PFSK-1 (cell line): ENCODE results near the gene SAP30L.

Source experiments
- FOXP2 ChIP-seq: optimal IDR thresholded peaks from 2 replicates; pipeline ENCODE3; 2011; ENCODE audit warnings: borderline replicate concordance, control low read depth, inconsistent platforms; ENCODE audit not compliant: insufficient read depth; ENCODE audit errors: extremely low read length, extremely low read depth
- POLR2AphosphoS5 ChIP-seq: IDR thresholded peaks from 2 replicates; pipeline ENCODE4 v1.6.1; 2012; ENCODE audit warnings: low read depth, mild to moderate bottlenecking, control low read depth, low read length, moderate library complexity
- REST ChIP-seq, 2 experiments: IDR thresholded peaks; 2 replicates each; pipeline versions ENCODE4 v1.6.1 to v1.8.0; 2011 to 2012; ENCODE audit warnings: low read depth in 2 of 2, low read length in 2 of 2, control low read depth in 1 of 2, inconsistent platforms in 1 of 2, mild to moderate bottlenecking in 1 of 2, moderate library complexity in 1 of 2; ENCODE audit not compliant: insufficient read depth in 1 of 2
- SIN3A ChIP-seq: IDR thresholded peaks from 2 replicates; pipeline ENCODE4 v1.6.1; 2012; ENCODE audit warnings: mild to moderate bottlenecking, low read length, moderate library complexity, borderline replicate concordance; ENCODE audit not compliant: insufficient read depth
- TAF1 ChIP-seq: IDR thresholded peaks from 2 replicates; pipeline ENCODE4 v1.6.1; 2012; ENCODE audit warnings: low read length, control low read depth, borderline replicate concordance; ENCODE audit not compliant: insufficient read depth

SAP30L gene

DNA sequence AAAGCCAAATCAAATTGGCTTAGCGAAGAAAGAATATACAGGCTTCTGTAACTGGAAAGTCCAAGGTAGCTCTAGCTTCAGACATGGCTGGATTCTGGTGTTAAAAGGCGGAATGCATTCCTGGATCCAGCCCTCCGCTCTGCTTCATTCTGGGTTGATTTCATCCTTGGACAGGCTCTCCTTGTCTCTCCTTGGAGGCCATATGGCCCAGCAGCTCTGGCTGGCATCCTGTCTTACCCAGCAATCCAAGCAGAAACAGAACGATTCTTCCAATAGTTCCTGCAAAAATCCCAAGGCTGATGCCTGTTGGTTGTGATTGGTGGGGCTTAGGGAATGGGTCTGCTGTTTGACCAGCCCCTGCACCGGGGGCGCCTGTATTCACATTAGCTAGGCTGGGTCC lies 37.0 kb upstream of the SAP30L start:
- TF ChIP-seq REST (IDR thresholded peaks at IDR 0.05; ENCODE audit: insufficient read depth in 1 of 2, low read depth in 2 of 2, low read length in 2 of 2) = no peak
- no peak for TF ChIP-seq SIN3A
- TF ChIP-seq TAF1 = no peak
- no peak for TF ChIP-seq POLR2AphosphoS5
- no peak for TF ChIP-seq FOXP2

DNA sequence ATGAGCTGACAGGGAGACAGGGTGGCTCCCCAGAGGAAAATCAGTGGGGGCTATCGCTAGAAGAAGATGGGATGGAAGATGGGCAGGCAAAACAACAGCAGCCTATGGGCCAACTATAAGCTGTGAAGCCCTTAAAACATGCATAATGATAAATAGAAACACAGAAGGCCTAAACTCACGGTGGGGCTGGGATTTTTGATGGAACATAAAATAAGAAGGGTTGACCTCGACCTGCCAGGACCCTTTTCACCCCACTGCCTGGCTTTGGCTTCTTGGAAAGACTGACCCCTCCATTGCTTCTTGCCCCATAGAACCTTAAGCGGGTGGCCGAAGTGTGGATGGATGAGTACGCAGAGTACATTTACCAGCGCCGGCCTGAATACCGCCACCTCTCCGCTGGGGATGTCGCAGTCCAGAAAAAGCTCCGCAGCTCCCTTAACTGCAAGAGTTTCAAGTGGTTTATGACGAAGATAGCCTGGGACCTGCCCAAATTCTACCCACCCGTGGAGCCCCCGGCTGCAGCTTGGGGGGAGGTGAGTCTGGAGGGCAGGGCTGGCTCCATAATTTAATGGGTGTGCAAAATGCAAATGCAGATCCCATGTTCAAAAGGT lies 36.5 kb upstream of the SAP30L start:
- TF ChIP-seq REST (IDR thresholded peaks at IDR 0.05; ENCODE audit: insufficient read depth in 1 of 2, low read depth in 2 of 2, low read length in 2 of 2) (no peak), POLR2AphosphoS5 (no peak)

- TF ChIP-seq REST (IDR thresholded peaks at IDR 0.05; ENCODE audit: insufficient read depth in 1 of 2, low read depth in 2 of 2, low read length in 2 of 2) = no peak
- no peak for TF ChIP-seq POLR2AphosphoS5
- TF ChIP-seq SIN3A = no peak
These were observed 35.8 kb upstream of the SAP30L start for GRCh38 chr5:154410008-154410407.

DNA sequence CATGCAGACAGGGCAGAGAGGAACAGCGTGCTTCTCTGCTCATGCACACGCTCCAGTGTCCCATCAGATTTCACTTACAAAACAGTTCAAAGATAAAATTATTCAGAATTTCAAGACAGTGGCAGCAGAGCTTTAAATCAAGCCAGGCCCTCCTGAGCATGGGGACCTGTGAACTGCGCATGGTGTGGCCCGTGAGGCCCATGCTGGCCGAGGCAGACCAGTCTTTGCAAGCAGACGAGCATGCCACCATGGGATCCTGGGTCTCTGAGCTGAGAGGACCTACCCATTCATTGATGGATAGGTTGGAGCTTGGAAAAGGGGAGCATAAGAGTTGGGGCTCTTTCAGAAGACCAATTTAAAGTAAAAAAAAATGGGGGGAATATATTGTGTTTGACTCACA lies 35.0 kb upstream of the SAP30L start:
- no peak for TF ChIP-seq TAF1
- TF ChIP-seq FOXP2 = no peak
- TF ChIP-seq REST (IDR thresholded peaks at IDR 0.05; ENCODE audit: insufficient read depth in 1 of 2, low read depth in 2 of 2, low read length in 2 of 2) = no peak
- TF ChIP-seq SIN3A = no peak
- TF ChIP-seq POLR2AphosphoS5 = no peak

DNA sequence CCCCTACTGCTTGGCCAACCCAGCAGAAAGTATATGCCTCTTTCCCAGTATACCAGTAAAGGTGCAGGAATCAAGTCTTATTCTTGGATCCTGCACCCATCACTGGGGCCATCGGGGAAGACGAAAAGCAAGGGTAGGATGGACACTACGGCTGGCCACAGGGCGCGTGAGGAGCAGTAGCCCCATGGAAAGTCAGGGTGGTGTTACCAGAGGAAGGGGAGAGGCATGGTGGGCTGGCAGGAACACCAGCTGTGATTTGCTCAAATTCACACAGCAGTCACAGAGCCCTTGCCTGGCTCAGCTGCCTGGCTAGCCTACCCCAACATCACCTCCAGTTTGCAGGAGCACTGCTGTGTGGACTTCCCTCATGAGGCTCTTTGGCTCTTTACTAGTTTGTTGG lies 34.5 kb upstream of the SAP30L start:
- TF ChIP-seq SIN3A (no peak), FOXP2 (no peak), TAF1 (no peak), POLR2AphosphoS5 (no peak), REST (IDR thresholded peaks at IDR 0.05; ENCODE audit: insufficient read depth in 1 of 2, low read depth in 2 of 2, low read length in 2 of 2) (no peak)
